ENCODE results near the gene MPC1.

DNA sequence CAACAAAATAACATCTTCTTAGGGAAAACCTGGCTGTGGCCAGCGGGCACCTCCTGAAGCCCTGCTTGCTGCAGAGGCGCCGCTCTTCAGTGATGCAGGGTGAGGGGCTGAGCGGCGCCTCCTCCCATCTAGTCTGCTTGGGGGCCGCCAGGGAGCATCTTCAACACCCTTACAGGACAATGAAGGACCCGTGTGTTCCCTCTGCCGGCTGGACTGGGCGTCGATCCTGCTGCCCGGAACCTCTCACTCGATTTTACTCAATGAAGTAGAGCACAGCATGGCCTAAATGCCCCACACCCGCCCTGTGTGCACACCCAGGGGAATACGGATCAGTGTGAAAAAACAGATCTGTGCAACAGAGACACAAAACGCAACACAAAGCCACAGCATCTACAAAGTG, 28.5 kb upstream of the MPC1 start:
- TF ChIP-seq EP300 (IDR thresholded peaks at IDR 0.05; ENCODE audit: borderline replicate concordance) = no peak
- no peak for TF ChIP-seq REST (IDR thresholded peaks at IDR 0.05; ENCODE audit: low read depth)
- no peak for TF ChIP-seq CREB1 (IDR thresholded peaks at IDR 0.05; ENCODE audit: low read depth)
- TF ChIP-seq YY1 (IDR thresholded peaks at IDR 0.05; ENCODE audit: low read depth) = no peak
- TF ChIP-seq TEAD4 (IDR thresholded peaks at IDR 0.05) = no peak
- no peak for TF ChIP-seq TAF1 (IDR thresholded peaks at IDR 0.05; ENCODE audit: low read depth)
- TF ChIP-seq, protein P1, sequence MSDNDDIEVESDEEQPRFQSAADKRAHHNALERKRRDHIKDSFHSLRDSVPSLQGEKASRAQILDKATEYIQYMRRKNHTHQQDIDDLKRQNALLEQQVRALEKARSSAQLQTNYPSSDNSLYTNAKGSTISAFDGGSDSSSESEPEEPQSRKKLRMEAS (IDR thresholded peaks at IDR 0.05) = no peak
- TF ChIP-seq CEBPB (IDR thresholded peaks at IDR 0.05) = no peak
